ENCODE measurements around the gene MUC5B. TPM values are rescaled to one million over a fixed set of nuclear protein-coding genes. Genes with fewer than 3 reads are reported as not detected.

Gene MUC5B
- total RNA-seq, 4 donors from 2014 or later: not detected

DNA sequence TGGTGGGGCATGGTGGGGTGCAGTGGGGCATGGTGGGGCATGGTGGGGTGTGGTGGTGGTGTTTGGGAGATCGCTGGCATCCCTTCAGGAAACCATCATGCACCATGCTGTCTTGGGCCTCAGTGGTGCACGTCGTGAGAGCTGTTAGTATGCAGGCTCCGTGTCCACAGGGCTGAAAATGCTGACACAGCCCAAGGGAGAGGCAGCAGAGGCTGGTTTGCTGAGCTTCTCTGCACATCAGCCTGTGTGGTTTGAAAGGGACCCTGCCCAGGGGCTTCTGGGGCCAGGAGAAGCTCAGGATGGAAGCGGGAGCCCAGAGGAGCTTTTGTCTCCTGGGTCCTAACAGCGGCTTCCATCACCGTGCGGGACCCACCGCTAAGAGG is 30.2 kb downstream of the MUC5B start:
- no peaks in the 10 kb centered on the region for H3K27me3 ChIP-seq
- intact Hi-C loops (cut with DNase I): no loop called here
- no peak overlapping the region for H3K4me3 ChIP-seq (replicated peaks in 1 of 3)
- WGBS, 2 donors: 88 to 94% methylated on average over 8 to 9 of the region's 9 CpGs
- DNase-seq: no peak
- H3K36me3 ChIP-seq: no peaks in the 10 kb centered on the region
- no peak for TF ChIP-seq POLR2A (IDR thresholded peaks at IDR 0.05)
- TF ChIP-seq, protein P1, sequence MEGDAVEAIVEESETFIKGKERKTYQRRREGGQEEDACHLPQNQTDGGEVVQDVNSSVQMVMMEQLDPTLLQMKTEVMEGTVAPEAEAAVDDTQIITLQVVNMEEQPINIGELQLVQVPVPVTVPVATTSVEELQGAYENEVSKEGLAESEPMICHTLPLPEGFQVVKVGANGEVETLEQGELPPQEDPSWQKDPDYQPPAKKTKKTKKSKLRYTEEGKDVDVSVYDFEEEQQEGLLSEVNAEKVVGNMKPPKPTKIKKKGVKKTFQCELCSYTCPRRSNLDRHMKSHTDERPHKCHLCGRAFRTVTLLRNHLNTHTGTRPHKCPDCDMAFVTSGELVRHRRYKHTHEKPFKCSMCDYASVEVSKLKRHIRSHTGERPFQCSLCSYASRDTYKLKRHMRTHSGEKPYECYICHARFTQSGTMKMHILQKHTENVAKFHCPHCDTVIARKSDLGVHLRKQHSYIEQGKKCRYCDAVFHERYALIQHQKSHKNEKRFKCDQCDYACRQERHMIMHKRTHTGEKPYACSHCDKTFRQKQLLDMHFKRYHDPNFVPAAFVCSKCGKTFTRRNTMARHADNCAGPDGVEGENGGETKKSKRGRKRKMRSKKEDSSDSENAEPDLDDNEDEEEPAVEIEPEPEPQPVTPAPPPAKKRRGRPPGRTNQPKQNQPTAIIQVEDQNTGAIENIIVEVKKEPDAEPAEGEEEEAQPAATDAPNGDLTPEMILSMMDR (IDR thresholded peaks at IDR 0.05): no peak
- H3K4me1 ChIP-seq: no peaks in the 10 kb centered on the region
- H3K9me3 ChIP-seq: no peaks in the 10 kb centered on the region
- no peak overlapping the region for H3K27ac ChIP-seq

DNA sequence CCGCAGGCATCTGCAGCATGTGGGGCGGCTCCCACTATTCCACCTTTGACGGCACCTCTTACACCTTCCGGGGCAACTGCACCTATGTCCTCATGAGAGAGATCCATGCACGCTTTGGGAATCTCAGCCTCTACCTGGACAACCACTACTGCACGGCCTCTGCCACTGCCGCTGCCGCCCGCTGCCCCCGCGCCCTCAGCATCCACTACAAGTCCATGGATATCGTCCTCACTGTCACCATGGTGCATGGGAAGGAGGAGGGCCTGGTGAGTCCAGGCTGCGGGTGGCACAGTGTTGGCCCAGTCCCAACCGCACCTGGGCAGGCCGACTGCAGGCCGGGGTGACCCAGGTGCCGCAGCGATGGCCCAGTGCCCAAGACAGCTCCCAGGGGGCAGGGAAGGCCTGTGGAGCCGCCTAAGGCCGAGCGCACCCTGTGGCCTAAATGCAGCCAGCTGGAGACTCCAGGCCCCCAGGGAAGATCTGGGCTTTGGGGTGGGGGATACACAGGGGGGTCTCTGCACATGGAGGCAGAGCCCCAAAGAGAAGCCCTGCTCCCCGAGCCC is 31.3 kb downstream of the MUC5B start:
- Histone ChIP-seq H3K9me3 (no peaks in the 10 kb centered on the region), H3K4me1 (no peaks in the 10 kb centered on the region), H3K36me3 (no peaks in the 10 kb centered on the region), H3K27ac (no peak overlapping the region), H3K27me3 (no peaks in the 10 kb centered on the region), H3K4me3 (replicated peaks in 1 of 3) (no peak overlapping the region)
- 88 to 93% methylated on average over 20 to 21 of the region's 22 CpGs for WGBS, 2 donors
- intact Hi-C loops (cut with DNase I): no loop called here
- TF ChIP-seq, protein P1 (IDR thresholded peaks at IDR 0.05): no peak
- no peak for TF ChIP-seq POLR2A (IDR thresholded peaks at IDR 0.05)
- DNase-seq: no peak

DNA sequence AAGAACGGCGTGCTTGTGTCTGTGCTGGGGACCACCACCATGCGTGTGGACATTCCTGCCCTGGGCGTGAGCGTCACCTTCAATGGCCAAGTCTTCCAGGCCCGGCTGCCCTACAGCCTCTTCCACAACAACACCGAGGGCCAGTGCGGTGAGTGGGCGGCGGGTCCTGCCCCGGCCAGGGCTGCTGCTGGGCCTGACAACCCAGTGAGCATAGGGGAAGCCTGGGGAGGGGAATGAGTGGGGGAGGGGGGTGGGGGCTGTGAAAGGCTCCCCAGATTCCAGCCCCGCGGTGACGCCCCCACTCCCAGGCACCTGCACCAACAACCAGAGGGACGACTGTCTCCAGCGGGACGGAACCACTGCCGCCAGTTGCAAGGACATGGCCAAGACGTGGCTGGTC is 31.9 kb downstream of the MUC5B start:
- intact Hi-C loops (cut with DNase I): no loop called here
- DNase-seq: no peak
- Histone ChIP-seq H3K36me3 (no peaks in the 10 kb centered on the region), H3K9me3 (no peaks in the 10 kb centered on the region), H3K4me1 (no peaks in the 10 kb centered on the region), H3K27ac (no peak overlapping the region), H3K27me3 (no peaks in the 10 kb centered on the region), H3K4me3 (replicated peaks in 1 of 3) (no peak overlapping the region)
- TF ChIP-seq POLR2A (IDR thresholded peaks at IDR 0.05): no peak
- TF ChIP-seq, protein P1 (IDR thresholded peaks at IDR 0.05): no peak
- 83 to 90% methylated on average over 5 to 12 of the region's 19 CpGs for WGBS, 2 donors

DNA sequence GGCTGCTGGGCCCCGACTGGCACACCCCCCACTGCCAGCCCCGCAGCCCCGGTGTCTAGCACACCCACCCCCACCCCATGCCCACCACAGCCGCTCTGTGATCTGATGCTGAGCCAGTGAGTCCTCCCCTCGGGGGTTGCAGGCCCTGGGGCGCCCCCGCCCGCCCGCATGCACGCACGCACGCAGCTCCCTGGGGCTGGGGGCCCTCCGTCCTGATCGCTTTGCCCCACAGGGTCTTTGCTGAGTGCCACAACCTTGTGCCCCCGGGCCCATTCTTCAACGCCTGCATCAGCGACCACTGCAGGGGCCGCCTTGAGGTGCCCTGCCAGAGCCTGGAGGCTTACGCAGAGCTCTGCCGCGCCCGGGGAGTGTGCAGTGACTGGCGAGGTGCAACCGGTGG is 32.3 kb downstream of the MUC5B start:
- no peaks in the 10 kb centered on the region for H3K36me3 ChIP-seq
- H3K4me1 ChIP-seq: no peaks in the 10 kb centered on the region
- no peaks in the 10 kb centered on the region for H3K9me3 ChIP-seq
- H3K27me3 ChIP-seq: no peaks in the 10 kb centered on the region
- H3K27ac ChIP-seq: no peak overlapping the region
- intact Hi-C loops (cut with DNase I): no loop called here
- H3K4me3 ChIP-seq (replicated peaks in 1 of 3): no peak overlapping the region
- WGBS, 2 donors: 68 to 91% methylated on average over 5 to 8 of the region's 24 CpGs
- TF ChIP-seq, protein P1 (IDR thresholded peaks at IDR 0.05): no peak
- no peak for TF ChIP-seq POLR2A (IDR thresholded peaks at IDR 0.05)
- no peak for DNase-seq

DNA sequence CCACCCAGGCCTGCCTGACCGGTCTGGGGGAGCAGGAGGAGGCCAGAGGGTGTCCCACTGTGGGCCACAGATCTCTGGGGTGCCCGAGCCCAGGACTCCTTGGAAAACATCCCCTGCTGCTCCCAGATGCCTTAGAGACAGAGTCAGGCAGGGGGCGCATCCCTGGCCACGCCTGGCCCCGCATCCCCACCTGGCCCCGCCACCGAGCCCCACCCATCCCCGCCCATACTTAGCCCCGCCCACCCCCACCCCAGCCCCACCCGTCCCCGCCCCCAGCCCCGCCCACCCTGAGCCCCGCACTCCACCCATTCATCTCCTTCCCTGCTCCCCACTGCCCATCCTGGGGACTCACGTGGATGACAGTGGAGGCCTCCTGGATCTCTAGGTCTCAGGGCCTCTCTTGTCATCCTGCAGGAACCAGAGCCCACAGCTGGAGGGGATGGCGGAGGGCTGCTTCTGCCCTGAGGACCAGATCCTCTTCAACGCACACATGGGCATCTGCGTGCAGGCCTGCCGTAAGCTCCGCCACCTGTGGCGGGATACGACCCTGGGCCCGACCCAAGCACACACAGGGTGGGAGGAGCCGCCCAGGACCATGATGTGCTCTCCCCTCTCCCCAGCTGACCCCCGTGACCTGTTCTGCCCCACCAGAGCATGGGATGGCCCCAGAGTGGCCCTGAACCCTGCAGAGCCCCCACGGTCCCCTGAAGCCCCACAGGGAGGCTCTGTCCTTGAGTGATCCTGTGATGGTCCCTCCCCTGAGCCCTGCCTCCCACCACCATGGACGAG is 33.6 kb downstream of the MUC5B start:
- intact Hi-C loops (cut with DNase I): no loop called here
- H3K36me3 ChIP-seq: no peaks in the 10 kb centered on the region

More for the DNA sequence above, 33.6 kb downstream of the MUC5B start:
- DNase-seq: no peak
- Histone ChIP-seq H3K4me1 (no peaks in the 10 kb centered on the region), H3K27ac (no peak overlapping the region), H3K4me3 (replicated peaks in 1 of 3) (no peak overlapping the region), H3K9me3 (no peaks in the 10 kb centered on the region), H3K27me3 (no peaks in the 10 kb centered on the region)
- TF ChIP-seq POLR2A (IDR thresholded peaks at IDR 0.05): no peak
- TF ChIP-seq, protein P1 (IDR thresholded peaks at IDR 0.05): no peak
- WGBS, 2 donors: 40 to 77% methylated on average over 3 of the region's 26 CpGs
